Measurements from ENCODE around the gene CACNA2D4. TPM values are rescaled to one million over a fixed set of nuclear protein-coding genes. Genes with fewer than 3 reads are reported as not detected.
A peak's percentile ranks its signal among the peaks of the same experiment; 100 is the strongest.

The CACNA2D4 gene
- total RNA-seq, 4 donors from 2014 or later = 1.5 to 2.6 (median 2.0) TPM

- DNase-seq = no peak
- TF ChIP-seq POLR2A (IDR thresholded peaks at IDR 0.05) (no peak), CTCF (IDR thresholded peaks at IDR 0.05) (no peak)
- H3K9me3 ChIP-seq = no peaks in the 10 kb centered on the region
- H3K27me3 ChIP-seq = no peaks in the 10 kb centered on the region
- no peak overlapping the region for H3K4me3 ChIP-seq (replicated peaks in 1 of 3)
- peaks cover 12 to 35% of the 10 kb centered on the region in 2 donors for H3K4me1 ChIP-seq
- H3K27ac ChIP-seq = peak overlapping the region in 1 of 3 donors; percentile 17
- intact Hi-C loops (cut with DNase I) = no loop called here
- WGBS, 2 donors = 58 to 77% methylated on average over 10 to 17 of the region's 19 CpGs
- no peaks in the 10 kb centered on the region for H3K36me3 ChIP-seq
Observed at GRCh38 chr12:1795221-1795784, 123.1 kb downstream of the CACNA2D4 start.

- Histone ChIP-seq H3K27ac (peak overlapping the region in 1 of 3 donors; percentile 25), H3K9me3 (no peaks in the 10 kb centered on the region), H3K27me3 (no peaks in the 10 kb centered on the region), H3K36me3 (no peaks in the 10 kb centered on the region), H3K4me1 (peaks cover 12 to 36% of the 10 kb centered on the region in 2 donors), H3K4me3 (replicated peaks in 1 of 3) (no peak overlapping the region)
- WGBS, 2 donors = 77 to 88% methylated on average over 15 of the region's 15 CpGs
- no peak for TF ChIP-seq CTCF (IDR thresholded peaks at IDR 0.05)
- no peak for TF ChIP-seq POLR2A (IDR thresholded peaks at IDR 0.05)
- no peak for DNase-seq
- intact Hi-C loops (cut with DNase I) = no loop called here
Observed at GRCh38 chr12:1794440-1795090, 123.9 kb downstream of the CACNA2D4 start.

GRCh38 chr12:1793426-1794210 lies 124.8 kb downstream of the CACNA2D4 start:
- TF ChIP-seq POLR2A (IDR thresholded peaks at IDR 0.05) (no peak), CTCF (IDR thresholded peaks at IDR 0.05) (no peak)
- H3K27ac ChIP-seq = peak overlapping the region in 1 of 3 donors; percentile 25
- WGBS, 2 donors = 83 to 85% methylated on average over 22 to 25 of the region's 26 CpGs
- H3K27me3 ChIP-seq = no peaks in the 10 kb centered on the region
- H3K4me1 ChIP-seq = peaks cover 12 to 36% of the 10 kb centered on the region in 2 donors
- intact Hi-C loops (cut with DNase I) = no loop called here
- H3K9me3 ChIP-seq = no peaks in the 10 kb centered on the region
- no peaks in the 10 kb centered on the region for H3K36me3 ChIP-seq
- no peak overlapping the region for H3K4me3 ChIP-seq (replicated peaks in 1 of 3)
- DNase-seq = peak; percentile 53 to 57

GRCh38 chr12:1792406-1792805 lies 126.0 kb downstream of the CACNA2D4 start:
- no peak for DNase-seq
- intact Hi-C loops (cut with DNase I) = no loop called here
- WGBS, 2 donors = 76 to 83% methylated on average over 6 of the region's 6 CpGs
- Histone ChIP-seq H3K27me3 (no peaks in the 10 kb centered on the region), H3K4me3 (replicated peaks in 1 of 3) (no peak overlapping the region), H3K27ac (no peak overlapping the region), H3K9me3 (no peaks in the 10 kb centered on the region), H3K4me1 (peaks cover 12 to 33% of the 10 kb centered on the region in 2 donors), H3K36me3 (no peaks in the 10 kb centered on the region)
- no peak for TF ChIP-seq CTCF (IDR thresholded peaks at IDR 0.05)
- no peak for TF ChIP-seq POLR2A (IDR thresholded peaks at IDR 0.05)

All from thyroid gland (tissue), 4 donors.